HG02970 (cell line): ENCODE results near the gene TCEAL5.
"Not testable (repeated sequence)": the region's sequence is repeated elsewhere in the genome, so short reads cannot be mapped to it uniquely, and the experiment has no call there.

Experiments
- ATAC-seq: cut with Tn5 transposase; IDR thresholded peaks from one replicate; pipeline ENCODE4 v1.9.1; 2021; ENCODE audit warnings: mild to moderate bottlenecking, moderate library complexity, moderate number of reproducible peaks; ENCODE audit not compliant: unreplicated experiment, low FRiP score

The TCEAL5 gene, protein sequence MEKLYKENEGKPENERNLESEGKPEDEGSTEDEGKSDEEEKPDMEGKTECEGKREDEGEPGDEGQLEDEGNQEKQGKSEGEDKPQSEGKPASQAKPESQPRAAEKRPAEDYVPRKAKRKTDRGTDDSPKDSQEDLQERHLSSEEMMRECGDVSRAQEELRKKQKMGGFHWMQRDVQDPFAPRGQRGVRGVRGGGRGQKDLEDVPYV

DNA sequence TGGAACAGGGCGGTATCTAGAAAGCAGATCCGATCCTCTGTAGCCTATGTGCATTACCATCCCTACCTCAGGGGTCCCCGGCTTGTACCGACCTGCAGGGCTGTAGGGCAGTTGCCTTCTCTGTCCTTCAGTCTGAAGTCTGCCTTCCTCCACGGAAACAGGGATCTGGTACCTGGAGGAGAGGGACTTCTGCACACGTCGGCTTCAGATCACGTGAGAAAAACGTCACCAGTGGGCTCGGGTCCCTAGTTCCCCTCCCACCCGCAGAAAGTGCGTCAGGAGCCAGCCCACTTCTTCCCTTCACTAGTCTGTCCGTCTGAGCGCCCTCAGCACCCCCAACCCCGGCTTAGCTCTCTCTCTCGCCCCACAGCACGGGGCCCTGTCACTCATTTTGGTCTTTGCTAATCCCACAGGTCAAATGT, at the start of gene TCEAL5:
TCEAL5 (minus strand) TSS at position 170 of the 422 bp plus-strand sequence. CDS start 2,187 bp downstream, outside the sequence.
- no peak for ATAC-seq

- ATAC-seq, result no peak
These were observed 34.8 kb upstream of the TCEAL5 start for GRCh38 chrX:103311399-103311780.

- ATAC-seq, result peak; percentile 85
These were observed 34.2 kb upstream of the TCEAL5 start, which contains the start of gene BEX2 for GRCh38 chrX:103310555-103311398. TSS of gene BEX2 (minus strand) at chrX:103310990. CDS start at chrX:103309976, 1,014 bp downstream.

DNA sequence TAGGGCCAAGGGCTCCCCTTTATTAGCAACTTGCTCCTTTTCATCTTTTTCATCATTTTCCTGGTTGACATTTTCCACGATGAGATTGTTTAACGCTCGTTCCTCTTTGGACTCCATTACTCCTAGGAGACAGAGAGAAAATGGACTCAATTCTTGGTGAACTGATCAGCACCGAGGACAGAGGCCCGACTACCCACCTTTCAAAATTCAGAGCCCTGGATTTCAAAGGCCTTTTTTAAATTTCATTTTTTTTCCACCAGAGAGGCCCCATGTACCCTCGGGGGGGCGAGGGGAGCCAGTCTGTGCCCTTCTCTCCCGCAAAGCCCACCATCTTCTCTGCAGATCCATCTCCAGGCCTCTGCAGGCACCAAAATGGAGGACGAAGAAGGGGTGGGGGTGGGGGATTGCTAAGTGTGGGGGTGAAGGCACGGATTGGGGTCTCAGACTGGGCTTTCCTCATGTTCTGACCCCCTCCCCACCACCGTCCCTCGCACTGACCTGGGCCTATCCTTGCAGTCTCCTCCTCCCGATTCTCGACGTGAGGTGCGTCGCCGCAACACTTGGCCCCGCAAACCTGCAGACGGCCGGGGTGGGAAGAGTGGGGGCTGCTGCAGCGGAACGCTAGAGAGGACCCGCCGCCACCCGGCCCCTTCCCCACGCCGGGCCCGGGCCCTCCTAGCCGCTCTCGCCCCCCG, 33.5 kb upstream of the TCEAL5 start:
- no peak for ATAC-seq

- not testable (repeated sequence) for ATAC-seq
These were observed 29.1 kb upstream of the TCEAL5 start for GRCh38 chrX:103305666-103306065.

- ATAC-seq, result no peak
These were observed 28.2 kb upstream of the TCEAL5 start for GRCh38 chrX:103304705-103305104.

GRCh38 chrX:103293118-103293517, 16.6 kb upstream of the TCEAL5 start:
- ATAC-seq, result no peak

- no peak for ATAC-seq
These were observed 3.1 kb upstream of the TCEAL5 start for GRCh38 chrX:103279624-103280023.

- ATAC-seq, result no peak
These were observed 493 bp downstream of the TCEAL5 start for GRCh38 chrX:103275947-103276567.

DNA sequence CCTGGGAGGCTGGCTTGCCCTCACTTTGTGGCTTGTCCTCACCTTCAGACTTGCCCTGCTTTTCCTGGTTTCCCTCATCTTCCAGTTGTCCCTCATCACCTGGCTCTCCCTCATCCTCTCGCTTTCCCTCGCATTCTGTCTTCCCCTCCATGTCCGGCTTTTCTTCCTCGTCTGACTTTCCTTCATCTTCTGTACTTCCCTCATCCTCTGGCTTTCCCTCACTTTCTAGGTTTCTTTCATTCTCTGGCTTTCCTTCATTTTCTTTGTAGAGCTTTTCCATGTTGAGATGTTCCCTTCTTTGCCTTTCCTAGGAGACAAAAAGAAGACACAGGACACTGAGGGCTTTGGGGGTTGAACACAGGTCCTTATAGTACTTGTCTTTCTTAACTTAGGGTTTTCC, 2.3 kb downstream of the TCEAL5 start:
- no peak for ATAC-seq

GRCh38 chrX:103258275-103258674, 18.3 kb downstream of the TCEAL5 start:
- ATAC-seq, result no peak

DNA sequence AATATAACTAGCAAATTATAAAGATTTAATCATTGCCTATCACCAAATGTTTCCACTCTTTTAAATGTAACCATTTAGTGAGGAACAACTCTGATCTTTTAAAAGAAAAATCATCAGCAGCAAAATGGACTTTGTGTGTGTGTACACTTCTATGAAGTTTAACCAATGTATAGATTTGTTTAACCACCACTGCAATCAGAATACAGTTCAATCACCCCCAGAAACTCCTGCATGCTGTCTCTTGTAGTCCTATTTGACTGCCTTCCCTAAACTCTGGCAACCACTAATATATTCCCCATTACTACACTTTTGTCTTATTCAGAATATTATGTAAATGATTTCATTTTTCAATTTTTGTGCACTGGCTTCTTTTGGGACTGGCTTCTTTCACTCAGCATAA, 19.9 kb downstream of the TCEAL5 start:
- no peak for ATAC-seq

DNA sequence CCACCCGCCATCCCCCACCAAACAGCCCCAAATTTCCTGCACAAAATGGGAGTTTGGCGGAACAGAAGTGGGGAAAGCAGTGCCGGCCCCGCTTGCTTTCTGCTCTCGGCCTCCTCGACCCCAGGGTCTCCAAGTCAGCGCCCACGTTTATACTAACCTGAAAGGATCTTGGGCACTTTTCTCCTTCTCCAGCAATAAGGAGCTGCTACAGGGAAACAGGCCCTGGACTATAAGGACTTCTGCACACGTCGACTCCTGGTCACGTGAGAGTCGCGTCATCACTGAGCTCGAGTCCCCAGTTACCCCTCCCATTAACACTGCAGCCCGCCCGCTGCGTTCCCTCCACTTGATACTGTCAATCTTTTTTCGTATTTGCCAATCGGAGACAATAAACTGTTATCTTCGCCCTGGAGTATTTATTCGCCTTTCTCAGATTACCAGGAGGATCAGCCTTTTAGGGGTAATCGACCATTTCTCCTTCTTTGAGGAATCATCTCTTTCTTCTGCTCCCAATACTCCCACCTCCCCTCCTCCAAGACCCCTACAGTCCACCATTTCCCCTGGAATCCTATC, 21.5 kb downstream of the TCEAL5 start, which contains the start of gene TCEAL8:
TCEAL8 (minus strand) TSS at position 235 of the 573 bp plus-strand sequence. CDS start 1,176 bp downstream, outside the sequence.
- peak; percentile 88 for ATAC-seq

DNA sequence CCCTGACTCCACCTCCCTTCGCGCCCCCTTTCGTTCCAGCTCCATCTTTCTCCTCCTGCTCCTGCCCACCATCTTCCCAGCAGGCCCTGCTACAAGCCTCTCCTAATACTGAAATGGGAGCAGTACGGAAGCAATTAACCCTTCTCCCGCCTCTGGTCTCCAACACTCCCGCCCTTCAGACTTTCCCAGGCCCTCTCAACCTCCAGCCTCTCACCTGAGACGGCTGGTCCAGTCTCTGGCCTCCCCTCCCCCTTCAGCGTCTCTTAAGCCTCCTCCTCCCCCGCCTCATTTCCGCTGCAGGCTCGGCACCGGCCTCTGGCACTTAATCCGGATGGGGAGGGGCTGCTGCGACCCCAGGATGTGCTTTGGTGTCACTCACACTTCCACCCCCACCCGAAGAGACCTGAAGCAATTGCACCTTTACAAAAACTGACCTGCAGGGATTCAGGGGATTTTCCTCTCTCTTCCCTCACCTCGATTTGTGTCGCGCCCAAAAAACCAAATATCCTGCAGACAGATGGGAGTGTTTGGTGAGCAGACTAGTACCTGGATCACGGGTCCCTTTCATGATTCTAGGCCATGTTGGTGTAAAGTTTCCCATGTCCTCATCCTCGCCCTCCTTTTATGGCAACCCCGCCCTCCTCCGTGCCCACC, 22.3 kb downstream of the TCEAL5 start:
- ATAC-seq, result peak; percentile 43

DNA sequence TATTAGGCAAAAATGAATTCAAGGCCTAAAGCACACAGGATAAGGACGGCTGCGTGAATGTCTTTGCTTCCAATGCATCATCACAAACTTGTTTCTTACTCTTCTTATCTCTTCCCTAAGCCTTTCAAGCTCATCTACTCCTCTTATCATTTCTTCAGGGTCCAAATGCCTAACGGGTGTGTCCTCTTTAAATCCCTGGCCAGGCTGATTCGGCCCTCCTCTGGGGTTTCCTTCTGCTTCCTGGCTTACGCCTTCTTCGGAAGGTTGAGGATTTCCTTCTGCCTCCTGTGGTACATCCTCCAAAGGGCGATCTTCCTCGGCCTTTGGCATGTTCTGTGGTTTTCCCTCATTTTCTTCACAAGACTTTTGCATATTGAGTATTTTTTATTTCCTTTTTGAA, 22.9 kb downstream of the TCEAL5 start:
- ATAC-seq, result no peak

- ATAC-seq, result no peak
These were observed 25.6 kb downstream of the TCEAL5 start for GRCh38 chrX:103250977-103251376.

GRCh38 chrX:103249805-103250204, 26.7 kb downstream of the TCEAL5 start:
- no peak for ATAC-seq

DNA sequence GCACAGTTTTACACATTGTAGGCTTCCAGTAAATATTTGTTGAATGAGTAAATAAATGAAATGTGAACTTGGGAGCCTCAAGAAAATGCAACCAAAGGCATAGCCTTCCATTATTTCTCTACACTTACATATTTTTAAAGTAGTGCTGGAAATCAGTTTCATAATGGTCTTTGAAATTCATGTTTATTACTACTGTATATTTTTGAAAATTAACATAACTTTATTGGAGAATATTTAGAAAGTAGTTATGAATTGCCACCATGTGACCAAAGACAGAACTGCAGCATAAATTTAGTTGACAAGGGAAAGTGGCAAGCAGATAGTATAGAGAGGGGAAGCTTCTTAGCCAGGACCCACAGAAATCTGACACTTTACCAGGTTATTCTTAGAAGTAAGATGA, 28.0 kb downstream of the TCEAL5 start:
- no peak for ATAC-seq

- ATAC-seq, result no peak
These were observed 36.4 kb downstream of the TCEAL5 start for GRCh38 chrX:103240155-103240554.

DNA sequence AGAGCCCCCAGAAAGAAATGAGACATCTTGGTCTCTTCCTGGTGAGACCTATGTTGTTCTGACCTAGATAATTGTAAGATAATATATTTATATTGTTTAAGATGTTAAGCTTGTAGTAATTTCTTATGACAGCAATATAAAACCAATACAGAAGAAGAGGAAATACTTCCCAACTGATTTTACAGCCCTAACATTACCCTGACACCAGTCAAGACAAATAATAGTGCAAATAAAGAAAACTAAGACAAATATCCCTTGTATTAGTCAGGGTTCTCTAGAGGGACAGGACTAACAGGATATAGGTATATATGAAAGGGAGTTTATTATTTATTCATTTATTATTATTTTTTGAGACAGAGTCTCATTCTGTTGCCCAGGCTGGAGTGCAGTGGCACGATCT, 40.3 kb downstream of the TCEAL5 start:
- ATAC-seq, result no peak
